Measurements from ENCODE around the gene KLHL34.
A peak's percentile ranks its signal among the peaks of the same experiment; 100 is the strongest.

Gene KLHL34

GRCh38 chrX:21655901-21656586 lies 2.1 kb downstream of the KLHL34 start:
- DNase-seq (ENCODE audit: low spot score) = no peak

DNA sequence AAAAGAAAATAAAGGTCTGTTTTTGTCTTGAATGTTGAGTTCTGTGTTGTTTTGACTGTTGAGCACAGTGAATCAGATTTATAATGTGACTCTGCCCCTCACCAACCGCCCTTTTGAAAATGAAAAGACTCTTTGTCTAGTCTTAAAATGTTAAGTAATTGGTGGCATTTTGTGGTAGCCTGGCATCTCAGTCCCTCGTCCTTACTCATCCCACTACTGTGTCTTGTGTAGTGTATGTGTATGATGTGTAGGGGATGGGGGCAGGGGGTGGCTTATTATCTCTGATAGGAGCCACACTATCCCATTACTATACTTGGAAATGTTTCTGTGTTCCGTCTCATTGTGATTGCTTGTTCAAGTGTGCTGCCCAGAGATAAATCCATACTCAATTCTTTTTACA lies 12.2 kb downstream of the KLHL34 start:
- DNase-seq (ENCODE audit: low spot score) = peak; percentile 58

- peak; percentile 22 for DNase-seq (ENCODE audit: low spot score)
These were observed 12.7 kb downstream of the KLHL34 start for GRCh38 chrX:21645431-21645830.

DNA sequence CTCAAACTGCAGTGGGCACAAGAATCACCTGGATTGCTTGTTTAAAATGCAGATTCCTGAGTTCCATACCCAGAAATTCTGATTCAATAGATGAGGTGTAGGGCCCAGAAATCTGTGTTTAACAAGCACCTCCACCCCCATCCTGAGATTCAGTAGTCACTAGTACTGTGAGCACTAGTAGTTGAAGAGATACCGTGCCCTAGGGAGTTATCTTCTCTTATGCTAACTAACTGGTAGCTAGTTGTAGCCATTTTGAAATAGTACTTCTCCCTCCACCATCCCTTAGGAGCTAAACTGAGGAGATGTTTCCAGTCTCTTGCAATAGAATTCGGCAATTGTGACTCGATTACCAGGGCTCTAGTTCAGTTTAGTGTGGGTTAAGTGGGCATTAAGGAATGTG lies 18.4 kb downstream of the KLHL34 start:
- DNase-seq (ENCODE audit: low spot score) = no peak

DNA sequence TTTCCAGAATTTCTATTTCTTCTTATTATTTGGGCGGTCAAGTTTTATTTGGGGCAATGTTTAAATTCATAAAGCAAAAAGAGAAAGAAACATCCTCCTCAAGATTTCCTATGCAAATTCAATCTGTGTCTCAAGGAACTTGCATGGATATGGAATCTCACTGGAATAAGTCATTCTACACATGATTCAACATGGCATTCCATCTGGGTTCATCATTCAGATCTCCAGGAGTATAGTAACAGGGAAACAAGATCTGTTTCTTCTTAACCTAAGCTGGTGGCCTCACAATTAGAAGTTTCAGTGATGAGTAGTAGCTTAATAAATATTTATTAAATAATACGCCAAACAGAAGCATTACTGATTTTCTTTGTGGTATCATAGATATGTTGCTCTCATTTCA lies 19.8 kb downstream of the KLHL34 start:
- no peak for DNase-seq (ENCODE audit: low spot score)

GRCh38 chrX:21632027-21632426 lies 26.1 kb downstream of the KLHL34 start:
- no peak for DNase-seq (ENCODE audit: low spot score)

GRCh38 chrX:21623778-21624501 lies 34.2 kb downstream of the KLHL34 start:
- DNase-seq (ENCODE audit: low spot score) = no peak

- no peak for DNase-seq (ENCODE audit: low spot score)
These were observed 37.9 kb downstream of the KLHL34 start for GRCh38 chrX:21620234-21620633.

- no peak for DNase-seq (ENCODE audit: low spot score)
These were observed 41.7 kb downstream of the KLHL34 start for GRCh38 chrX:21616386-21616785.

DNA sequence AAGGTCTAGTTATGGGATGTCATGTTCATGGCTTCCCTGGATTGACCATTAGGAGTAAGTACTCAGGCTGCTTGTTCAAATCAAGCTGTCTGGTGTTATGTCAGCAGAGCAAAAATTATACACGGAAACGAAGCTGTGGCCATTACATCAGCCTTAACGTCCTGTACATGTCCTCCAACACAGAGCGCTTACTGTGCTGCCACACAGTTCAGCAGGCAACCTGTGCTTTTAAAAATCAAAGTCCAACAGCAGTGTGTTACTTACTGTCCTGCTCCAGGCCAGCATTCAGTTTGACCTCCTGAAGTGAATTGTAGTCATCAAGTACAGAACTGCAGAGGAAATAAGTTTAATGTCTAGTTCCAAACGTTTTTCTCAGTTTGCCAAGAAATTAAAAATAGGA lies 46.0 kb downstream of the KLHL34 start:
- no peak for DNase-seq (ENCODE audit: low spot score)

GRCh38 chrX:21610168-21610567 lies 48.0 kb downstream of the KLHL34 start:
- no peak for DNase-seq (ENCODE audit: low spot score)

DNA sequence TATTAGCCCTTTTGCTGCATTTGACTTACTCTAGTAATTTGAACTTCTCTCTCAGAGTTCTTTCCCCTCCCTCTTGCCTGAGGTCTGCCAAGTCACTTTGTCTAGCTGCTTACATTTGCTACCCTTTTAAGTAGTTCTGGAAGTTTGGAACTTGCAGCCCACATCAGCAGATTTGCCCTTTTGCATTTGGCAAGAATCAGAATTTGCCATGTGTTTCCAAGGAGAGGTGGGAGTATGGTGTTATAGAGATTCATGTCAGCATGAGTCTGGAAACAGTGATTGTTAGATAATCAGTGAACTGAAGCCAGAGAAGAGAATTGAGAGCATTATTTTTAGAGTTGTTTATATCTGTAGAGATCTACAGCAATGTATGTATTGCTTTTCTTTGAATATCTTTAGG lies 52.1 kb downstream of the KLHL34 start:
- DNase-seq (ENCODE audit: low spot score) = no peak
